NB4 (cell line): ENCODE results near the gene MESP2.
A peak's percentile ranks its signal among the peaks of the same experiment; 100 is the strongest.
"Not testable (repeated sequence)": the region's sequence is repeated elsewhere in the genome, so short reads cannot be mapped to it uniquely, and the experiment has no call there.

Experiments used
- DNase-seq: peaks from one replicate; pipeline ENCODE4 v3.0.0; 2010; ENCODE audit warnings: low read depth
- H3K4me3 ChIP-seq: one replicate; pipeline ENCODE4 v1.5.1; 2011; ENCODE audit warnings: mild to moderate bottlenecking, low read depth, low read length, moderate library complexity
- CTCF ChIP-seq: IDR thresholded peaks from one replicate; pipeline ENCODE4 v1.5.1; 2012; ENCODE audit warnings: low read depth, low read length
- MAX ChIP-seq: IDR thresholded peaks from 2 replicates; pipeline ENCODE4 v1.6.1; 2011; ENCODE audit warnings: low read depth, low read length
- MYC ChIP-seq: IDR thresholded peaks from 2 replicates; pipeline ENCODE4 v1.6.1; 2011; ENCODE audit warnings: low read depth, low read length
- POLR2A ChIP-seq: IDR thresholded peaks from 2 replicates; pipeline ENCODE4 v1.6.1; 2011; ENCODE audit warnings: mild to moderate bottlenecking; ENCODE audit not compliant: insufficient read length; ENCODE audit errors: extremely low read depth

The MESP2 gene

GRCh38 chr15:89777782-89778380, 1.7 kb downstream of the MESP2 start:
- DNase-seq: no peak
- no peak overlapping the region for H3K4me3 ChIP-seq
- no peak for TF ChIP-seq CTCF
- no peak for TF ChIP-seq MAX
- TF ChIP-seq POLR2A: no peak
- no peak for TF ChIP-seq MYC

GRCh38 chr15:89778861-89779260, 2.7 kb downstream of the MESP2 start:
- no peak overlapping the region for H3K4me3 ChIP-seq
- no peak for DNase-seq
- no peak for TF ChIP-seq POLR2A
- TF ChIP-seq MYC: no peak
- no peak for TF ChIP-seq CTCF
- no peak for TF ChIP-seq MAX

- DNase-seq: no peak
- H3K4me3 ChIP-seq: no peak overlapping the region
- TF ChIP-seq MYC (no peak), MAX (no peak), POLR2A (no peak), CTCF (no peak)
These were observed 4.5 kb downstream of the MESP2 start for GRCh38 chr15:89780601-89781000.

- DNase-seq: peak; percentile 78
- TF ChIP-seq CTCF (no peak), MYC (no peak), MAX (no peak), POLR2A (no peak)
- H3K4me3 ChIP-seq: no peak overlapping the region
These were observed 4.9 kb downstream of the MESP2 start for GRCh38 chr15:89781055-89781454.

- TF ChIP-seq POLR2A (no peak), MAX (no peak), MYC (no peak), CTCF (no peak)
- no peak overlapping the region for H3K4me3 ChIP-seq
These were observed 5.9 kb downstream of the MESP2 start for GRCh38 chr15:89781891-89782618.

GRCh38 chr15:89782619-89782950, 6.5 kb downstream of the MESP2 start:
- not testable (repeated sequence) for H3K4me3 ChIP-seq, DNase-seq

More at GRCh38 chr15:89781891-89782618, 5.9 kb downstream of the MESP2 start:
- DNase-seq: no peak
